Duodenal mucosa (tissue), 2 donors: ENCODE data around the gene RAB24.
"Not testable (repeated sequence)": the region's sequence is repeated elsewhere in the genome, so short reads cannot be mapped to it uniquely, and the experiment has no call there.

Experiments
- H3K27ac ChIP-seq: one replicate; pipeline ENCODE4 v1.7.0; 2013; ENCODE audit warnings: low read depth, low read length
- H3K27me3 ChIP-seq, 2 donors: one replicate each; pipeline ENCODE4 v1.7.0; 2013; ENCODE audit warnings: low read length in 2 of 2, control low read depth in 1 of 2; ENCODE audit not compliant: insufficient read depth in 2 of 2, control insufficient read depth in 1 of 2
- H3K36me3 ChIP-seq, 2 donors: one replicate each; pipeline ENCODE4 v1.7.0; 2013; ENCODE audit warnings: low read length in 2 of 2, control low read depth in 1 of 2; ENCODE audit not compliant: insufficient read depth in 2 of 2, control insufficient read depth in 1 of 2
- H3K4me1 ChIP-seq, 2 donors: one replicate each; pipeline ENCODE4 v1.7.0; 2013; ENCODE audit warnings: low read length in 2 of 2, control low read depth in 1 of 2; ENCODE audit not compliant: insufficient read depth in 2 of 2, control insufficient read depth in 1 of 2
- H3K4me3 ChIP-seq, 2 donors: one replicate each; pipeline ENCODE4 v1.7.0; 2013; ENCODE audit warnings: low read length in 2 of 2, low read depth in 1 of 2
- H3K9ac ChIP-seq, 2 donors: one replicate each; pipeline ENCODE4 v1.7.0; 2013; ENCODE audit warnings: low read length in 2 of 2, low read depth in 1 of 2
- H3K9me3 ChIP-seq, 2 donors: one replicate each; pipeline ENCODE4 v1.7.0; 2013; ENCODE audit warnings: low read length in 2 of 2, control low read depth in 1 of 2; ENCODE audit not compliant: control insufficient read depth in 1 of 2

Gene RAB24

GRCh38 chr5:177269232-177269895 lies 34.2 kb downstream of the RAB24 start:
- no peak overlapping the region for H3K27ac ChIP-seq
- H3K9me3 ChIP-seq, result no peaks in the 10 kb centered on the region
- H3K27me3 ChIP-seq, result no peaks in the 10 kb centered on the region
- peaks cover 38 to 77% of the 10 kb centered on the region in 2 donors for H3K36me3 ChIP-seq
- H3K4me3 ChIP-seq, result no peak overlapping the region
- H3K4me1 ChIP-seq, result no peaks in the 10 kb centered on the region
- no peak overlapping the region for H3K9ac ChIP-seq

- H3K9ac ChIP-seq, result no peak overlapping the region
- H3K4me3 ChIP-seq, result no peak overlapping the region
- peaks cover 21 to 76% of the 10 kb centered on the region in 2 donors for H3K36me3 ChIP-seq
- no peaks in the 10 kb centered on the region for H3K9me3 ChIP-seq
- peaks cover 0 to 4% of the 10 kb centered on the region in 2 donors for H3K4me1 ChIP-seq
- no peak overlapping the region for H3K27ac ChIP-seq
- no peaks in the 10 kb centered on the region for H3K27me3 ChIP-seq
Measured at GRCh38 chr5:177265395-177265794, 38.1 kb downstream of the RAB24 start.

GRCh38 chr5:177264178-177264577 lies 39.3 kb downstream of the RAB24 start:
- Histone ChIP-seq H3K9ac (no peak overlapping the region), H3K4me3 (no peak overlapping the region), H3K9me3 (no peaks in the 10 kb centered on the region), H3K36me3 (peaks cover 16 to 76% of the 10 kb centered on the region in 2 donors), H3K4me1 (peaks cover 0 to 4% of the 10 kb centered on the region in 2 donors), H3K27ac (no peak overlapping the region), H3K27me3 (no peaks in the 10 kb centered on the region)

GRCh38 chr5:177261510-177261909 lies 42.0 kb downstream of the RAB24 start:
- Histone ChIP-seq H3K4me1 (peaks cover 0 to 4% of the 10 kb centered on the region in 2 donors), H3K4me3 (no peak overlapping the region), H3K36me3 (peaks cover 9 to 75% of the 10 kb centered on the region in 2 donors), H3K9me3 (no peaks in the 10 kb centered on the region), H3K27me3 (no peaks in the 10 kb centered on the region), H3K27ac (no peak overlapping the region), H3K9ac (no peak overlapping the region)

- H3K27me3 ChIP-seq, result no peaks in the 10 kb centered on the region
- H3K27ac ChIP-seq, result no peak overlapping the region
- H3K4me3 ChIP-seq, result no peak overlapping the region
- peaks cover 9 to 72% of the 10 kb centered on the region in 2 donors for H3K36me3 ChIP-seq
- H3K4me1 ChIP-seq, result peaks cover 0 to 4% of the 10 kb centered on the region in 2 donors
- no peak overlapping the region for H3K9ac ChIP-seq
- no peaks in the 10 kb centered on the region for H3K9me3 ChIP-seq
Measured at GRCh38 chr5:177260961-177261360, 42.6 kb downstream of the RAB24 start.

GRCh38 chr5:177258711-177259110 lies 44.8 kb downstream of the RAB24 start:
- H3K36me3 ChIP-seq, result peaks cover 15 to 83% of the 10 kb centered on the region in 2 donors
- not testable (repeated sequence) for H3K27me3 ChIP-seq, H3K4me1 ChIP-seq

GRCh38 chr5:177256296-177256695 lies 47.2 kb downstream of the RAB24 start:
- H3K27ac ChIP-seq, result no peak overlapping the region
- H3K9ac ChIP-seq, result no peak overlapping the region
- H3K27me3 ChIP-seq, result no peaks in the 10 kb centered on the region
- H3K36me3 ChIP-seq, result peaks cover 28 to 83% of the 10 kb centered on the region in 2 donors
- H3K4me3 ChIP-seq, result no peak overlapping the region
- peaks cover 0 to under 1% of the 10 kb centered on the region in 2 donors for H3K4me1 ChIP-seq
- H3K9me3 ChIP-seq, result no peaks in the 10 kb centered on the region

More at GRCh38 chr5:177258711-177259110, 44.8 kb downstream of the RAB24 start:
- H3K9ac ChIP-seq, H3K9me3 ChIP-seq, H3K27ac ChIP-seq, H3K4me3 ChIP-seq: not testable (repeated sequence)

GRCh38 chr5:177253252-177253651 lies 50.3 kb downstream of the RAB24 start:
- Histone ChIP-seq H3K4me1 (no peaks in the 10 kb centered on the region), H3K9me3 (no peaks in the 10 kb centered on the region), H3K27me3 (no peaks in the 10 kb centered on the region), H3K4me3 (no peak overlapping the region), H3K27ac (no peak overlapping the region), H3K9ac (no peak overlapping the region), H3K36me3 (peaks cover 28 to 73% of the 10 kb centered on the region in 2 donors)
